GM19438 (cell line): Measurements from ENCODE around the gene KRTAP4-11.
"Not testable (repeated sequence)": the region's sequence is repeated elsewhere in the genome, so short reads cannot be mapped to it uniquely, and the experiment has no call there.

Experiments used
- ATAC-seq: cut with Tn5 transposase; IDR thresholded peaks from one replicate; pipeline ENCODE4 v1.9.1; 2021; ENCODE audit warnings: low read depth; ENCODE audit not compliant: unreplicated experiment

KRTAP4-11 gene

DNA sequence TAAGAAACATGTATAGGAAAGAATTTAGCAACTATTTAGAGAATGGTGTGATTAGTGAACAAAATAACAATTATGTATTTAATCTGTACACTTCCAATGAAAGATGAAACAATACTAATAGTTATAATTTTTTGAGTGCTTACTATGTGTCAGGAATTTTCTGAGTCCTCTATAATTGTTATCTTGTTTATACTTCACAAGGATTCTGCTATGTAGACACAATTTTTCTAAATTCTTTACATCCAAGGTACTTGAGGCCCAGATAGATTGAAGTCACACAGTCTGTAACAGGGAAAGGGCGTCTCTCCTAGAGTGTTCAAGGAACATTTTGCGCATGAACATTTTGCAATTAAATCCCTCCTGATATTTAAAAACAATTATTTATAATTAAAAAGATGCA lies 6.9 kb upstream of the KRTAP4-11 start:
- ATAC-seq: no peak

DNA sequence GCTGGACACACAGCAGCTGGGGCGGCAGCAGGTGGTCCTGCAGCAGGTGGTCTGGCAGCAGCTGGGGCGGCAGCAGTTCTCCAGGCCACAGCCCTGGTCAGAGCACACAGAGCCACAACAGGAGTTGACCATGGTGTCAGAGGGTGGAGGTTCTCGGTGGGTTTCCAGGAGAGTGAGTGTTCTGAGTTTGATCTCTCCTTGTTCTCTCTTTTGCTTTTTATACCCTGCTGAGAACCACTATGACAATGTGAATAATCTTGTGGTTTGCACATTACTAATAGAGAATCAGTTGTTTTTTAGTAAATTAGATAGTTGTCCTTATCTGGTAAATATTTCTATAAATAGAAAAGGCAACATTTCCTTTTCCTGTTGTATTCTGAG lies 5.8 kb upstream of the KRTAP4-11 start, which contains the start of gene KRTAP4-12:
Gene KRTAP4-12, minus strand, starts transcription at position 192 of the 381 bp plus-strand sequence. Its CDS starts 60 bp downstream, at position 132.
- ATAC-seq: not testable (repeated sequence)

- ATAC-seq: not testable (repeated sequence)
Measured at GRCh38 chr17:41123292-41123990, 5.3 kb upstream of the KRTAP4-11 start.

DNA sequence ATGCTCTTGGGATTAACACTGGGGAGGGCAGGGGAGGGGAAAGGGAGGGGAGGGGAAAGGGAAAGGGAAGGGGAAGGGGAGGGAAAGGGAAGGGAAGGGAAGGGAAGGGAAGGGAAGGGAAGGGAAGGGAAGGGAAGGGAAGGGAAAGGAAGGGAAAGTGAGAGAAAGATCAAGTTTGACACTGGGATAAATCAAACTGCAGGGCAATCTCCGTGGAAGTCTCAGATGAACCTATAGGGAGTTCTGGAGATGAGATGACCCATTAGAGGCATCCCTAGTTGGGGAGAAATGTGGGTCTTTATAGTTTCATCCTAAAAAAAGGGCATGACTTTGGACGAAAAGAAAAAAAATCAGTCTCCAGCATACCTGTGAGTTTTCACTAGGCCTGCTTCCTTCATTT lies 3.6 kb upstream of the KRTAP4-11 start:
- ATAC-seq: no peak

DNA sequence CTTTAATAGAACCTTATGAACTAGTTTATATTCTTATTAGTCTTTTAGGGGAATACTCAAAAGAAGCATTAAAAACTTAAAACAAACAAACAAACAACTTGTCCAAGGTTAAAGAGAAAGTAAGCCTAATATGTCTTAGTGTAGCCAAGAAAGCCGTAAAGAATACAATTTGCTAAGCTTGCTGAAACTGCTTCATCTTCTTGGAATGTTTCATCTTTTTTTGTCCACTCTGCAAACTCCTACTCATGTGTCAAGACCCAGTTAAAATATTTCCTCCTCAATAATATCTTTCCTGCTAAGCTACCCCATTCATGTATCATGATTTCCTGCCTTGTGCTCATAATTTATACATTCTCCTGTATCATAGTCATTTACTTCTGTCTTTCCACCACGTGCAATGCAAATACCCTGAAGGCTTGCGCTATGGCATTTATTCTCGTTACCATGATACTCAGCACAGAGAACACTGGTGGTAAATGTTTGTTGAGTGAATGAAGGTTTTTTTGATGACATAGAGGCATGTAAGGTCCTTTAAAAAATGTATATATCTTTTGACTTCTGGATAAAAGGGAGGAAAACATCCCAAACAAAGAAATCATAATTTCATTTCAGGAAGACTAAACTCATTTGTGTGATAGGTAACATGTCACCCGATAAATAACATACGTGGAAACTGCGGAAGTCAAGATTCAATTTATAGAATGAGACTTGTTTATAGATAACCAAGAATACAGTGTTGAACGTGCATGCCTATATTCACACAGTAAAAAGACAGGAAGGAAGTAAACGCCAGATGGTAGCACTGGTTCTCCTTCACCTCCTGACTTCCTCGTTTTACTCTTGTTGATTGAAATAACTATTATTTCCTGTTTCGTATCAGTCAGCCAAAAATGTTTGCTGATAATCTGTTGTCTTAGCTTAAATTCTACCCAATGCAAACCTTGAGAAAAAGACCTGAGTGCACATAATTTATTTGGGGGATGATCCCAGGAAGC lies 1.8 kb upstream of the KRTAP4-11 start:
- not testable (repeated sequence) for ATAC-seq

- no peak for ATAC-seq
Measured at GRCh38 chr17:41118721-41119120, 548 bp upstream of the KRTAP4-11 start.

- no peak for ATAC-seq
Measured at GRCh38 chr17:41116297-41116696, 1.9 kb downstream of the KRTAP4-11 start.

- ATAC-seq: no peak
Measured at GRCh38 chr17:41111151-41111885, 6.9 kb downstream of the KRTAP4-11 start.

DNA sequence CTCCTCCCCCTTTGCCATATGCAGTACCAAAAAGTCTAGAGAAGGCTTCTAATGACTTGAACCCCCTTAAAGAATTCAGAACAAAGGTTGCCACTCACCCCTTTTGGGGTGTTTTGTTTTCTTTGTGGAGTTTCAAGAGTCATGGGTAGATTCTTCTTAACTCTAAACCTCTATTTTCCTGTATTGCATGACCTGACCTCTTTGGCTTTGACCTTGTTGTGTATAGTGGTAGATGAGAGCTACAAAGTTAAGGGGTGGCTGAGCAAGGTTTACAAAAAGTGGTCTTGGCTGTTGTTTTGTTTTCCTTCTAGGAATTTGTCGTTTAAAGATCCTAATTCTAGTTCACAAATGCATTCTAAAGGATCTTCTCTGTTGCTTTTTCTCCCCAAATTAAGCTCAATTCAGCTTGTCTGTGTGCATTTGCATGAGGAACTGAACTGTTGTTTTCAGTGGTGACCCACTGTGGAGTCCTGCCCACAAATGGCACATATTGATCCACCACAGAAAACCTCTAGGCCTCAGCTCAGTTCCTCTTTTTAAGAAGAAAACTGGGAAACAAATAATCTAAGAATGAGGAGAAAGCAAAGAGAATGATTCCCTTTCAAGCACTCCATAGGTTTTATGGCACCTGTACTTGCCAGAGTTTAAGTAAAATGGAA lies 9.3 kb downstream of the KRTAP4-11 start:
- ATAC-seq: not testable (repeated sequence)

GRCh38 chr17:41107941-41108450 lies 10.2 kb downstream of the KRTAP4-11 start:
- no peak for ATAC-seq

DNA sequence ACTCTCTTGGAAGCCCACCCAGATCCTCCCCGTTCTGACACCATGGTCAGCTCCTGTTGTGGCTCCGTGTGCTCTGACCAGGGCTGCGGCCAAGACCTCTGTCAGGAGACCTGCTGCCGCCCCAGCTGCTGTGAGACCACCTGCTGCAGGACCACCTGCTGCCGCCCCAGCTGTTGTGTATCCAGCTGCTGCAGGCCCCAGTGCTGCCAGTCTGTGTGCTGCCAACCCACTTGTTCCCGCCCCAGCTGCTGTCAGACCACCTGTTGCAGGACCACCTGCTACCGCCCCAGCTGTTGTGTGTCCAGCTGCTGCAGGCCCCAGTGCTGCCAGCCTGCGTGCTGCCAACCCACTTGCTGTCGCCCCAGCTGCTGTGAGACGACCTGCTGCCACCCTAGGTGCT lies 12.8 kb downstream of the KRTAP4-11 start, which contains the start of gene KRTAP4-9:
Gene KRTAP4-9, plus strand, starts transcription at position 43 of the 400 bp plus-strand sequence. Its CDS starts 0 bp downstream, at position 43.
- ATAC-seq: not testable (repeated sequence)

DNA sequence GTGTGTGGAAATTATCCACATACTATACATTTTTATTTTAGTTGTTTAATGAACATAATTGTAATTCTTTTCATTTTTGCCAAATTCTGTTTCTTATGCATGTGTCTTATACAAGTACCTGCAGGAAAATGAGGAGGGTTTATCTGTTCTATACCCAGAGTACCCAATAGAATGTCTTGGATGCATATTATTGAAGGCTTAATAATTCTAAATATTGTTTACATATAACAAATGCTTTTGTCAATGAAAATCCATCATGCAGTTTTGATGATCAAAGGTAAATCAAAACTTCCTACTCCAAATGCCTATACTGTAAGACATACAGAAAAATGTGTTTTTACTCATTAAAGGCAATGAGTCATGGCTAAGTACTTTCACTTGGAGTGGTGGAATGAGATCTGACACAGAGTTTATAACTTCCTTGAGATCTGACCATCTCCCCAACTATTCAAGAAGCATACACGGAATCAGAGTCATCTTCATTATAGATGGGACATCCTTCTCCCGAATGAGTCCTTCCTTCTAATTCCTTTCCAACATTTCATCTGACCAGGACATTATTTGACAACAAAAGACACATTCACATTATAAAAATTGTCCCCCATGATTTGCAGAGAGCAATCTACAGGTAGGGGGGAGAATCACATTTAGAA lies 13.7 kb downstream of the KRTAP4-11 start:
- not testable (repeated sequence) for ATAC-seq

GRCh38 chr17:41103896-41104295 lies 14.3 kb downstream of the KRTAP4-11 start:
- ATAC-seq: no peak

DNA sequence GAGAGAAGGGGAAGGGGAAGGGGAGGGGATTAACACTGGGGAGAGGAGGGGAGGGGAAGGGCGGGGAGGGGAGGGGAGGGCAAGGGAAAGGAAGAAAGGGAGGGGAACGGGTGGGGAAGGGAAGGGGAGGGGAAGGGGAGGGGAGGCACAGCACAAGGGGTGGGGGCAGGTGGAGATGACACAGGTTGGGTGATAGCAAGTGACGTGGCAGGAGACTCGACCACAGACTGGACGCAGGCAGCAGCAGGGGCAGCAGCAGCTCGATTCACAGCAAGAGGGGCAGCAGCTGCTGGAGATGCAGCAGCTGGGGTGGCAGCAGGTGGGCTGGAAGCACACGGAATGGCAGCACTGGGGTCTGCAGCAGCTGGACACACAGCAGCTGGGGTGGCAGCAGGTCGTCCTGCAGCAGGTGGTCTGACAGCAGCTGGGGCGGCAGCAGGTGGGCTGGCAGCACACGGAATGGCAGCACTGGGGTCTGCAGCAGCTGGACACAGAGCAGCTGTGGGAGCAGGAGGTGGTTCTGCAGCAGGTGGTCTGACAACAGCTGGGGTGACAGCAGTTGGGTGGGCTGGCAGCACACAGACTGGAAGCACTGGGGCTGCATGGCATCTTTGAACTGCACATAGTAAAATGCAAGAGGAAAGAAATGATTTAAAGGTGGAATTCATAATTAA lies 16.4 kb downstream of the KRTAP4-11 start, which contains the start of gene KRTAP4-16:
Gene KRTAP4-16, minus strand, starts transcription at position 624 of the 674 bp plus-strand sequence. Its CDS starts 0 bp downstream, at position 624.
- ATAC-seq: no peak

GRCh38 chr17:41099682-41100480 lies 18.3 kb downstream of the KRTAP4-11 start:
- ATAC-seq: not testable (repeated sequence)

- no peak for ATAC-seq
Measured at GRCh38 chr17:41098481-41098880, 19.7 kb downstream of the KRTAP4-11 start.

- ATAC-seq: no peak
Measured at GRCh38 chr17:41098042-41098441, 20.1 kb downstream of the KRTAP4-11 start, which contains the start of gene KRTAP4-8. Gene KRTAP4-8, minus strand, starts transcription at chr17:41098142. Its CDS starts 58 bp downstream, at chr17:41098084.

DNA sequence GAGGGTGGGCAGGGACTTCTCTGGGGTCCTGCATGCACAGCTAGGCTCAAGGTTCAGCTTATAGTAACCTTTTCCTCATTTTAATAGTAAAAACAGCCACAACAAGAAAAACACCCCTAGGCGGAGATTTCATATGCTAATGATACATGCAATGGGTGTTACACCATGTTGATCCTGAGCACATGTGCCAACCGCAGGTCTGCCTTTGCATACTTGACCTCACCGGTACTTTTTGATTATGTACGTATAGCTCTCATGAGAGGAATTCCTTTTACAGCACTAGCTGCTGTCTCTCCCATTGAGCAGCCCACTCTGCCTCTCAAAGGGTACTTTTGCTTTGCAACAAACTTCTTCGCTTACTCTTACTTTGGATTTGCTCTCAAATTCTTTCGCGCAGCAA lies 22.1 kb downstream of the KRTAP4-11 start:
- ATAC-seq: no peak
